H1 (cell line): ENCODE data around the gene VIPR2.

Experiments
- BACH1 ChIP-seq: IDR thresholded peaks from 2 replicates; pipeline ENCODE4 v1.6.1; 2012; ENCODE audit warnings: low read length, improper control_type of control experiment
- CREB1 ChIP-seq: IDR thresholded peaks from 2 replicates; pipeline ENCODE4 v1.6.1; 2012; ENCODE audit warnings: inconsistent platforms
- PHF8 ChIP-seq: fragments of 200-600 bp; sonication (generic); conservative IDR thresholded peaks from 2 replicates; pipeline ENCODE4 v1.7.1; 2012; ENCODE audit warnings: low read depth, mild to moderate bottlenecking, inconsistent platforms, low read length, moderate library complexity
- POLR2A ChIP-seq, 2 experiments: IDR thresholded peaks; 1 replicate in 1 of 2; 2 replicates in 1 of 2; pipeline ENCODE4 v1.6.1; 2011; ENCODE audit warnings: low read depth in 2 of 2, low read length in 2 of 2, mild to moderate bottlenecking in 2 of 2; ENCODE audit errors: control extremely low read depth in 1 of 2
- SIN3A ChIP-seq, 2 experiments: IDR thresholded peaks in 1 of 2; conservative IDR thresholded peaks in 1 of 2; 2 replicates each; pipeline ENCODE4 v1.6.1; 2011 to 2012; ENCODE audit warnings: low read length in 2 of 2, improper control_type of control experiment in 1 of 2, low read depth in 1 of 2, mild to moderate bottlenecking in 1 of 2
- SP1 ChIP-seq: IDR thresholded peaks from 2 replicates; pipeline ENCODE4 v1.6.1; 2011; ENCODE audit warnings: low read depth, low read length
- SP2 ChIP-seq: IDR thresholded peaks from 2 replicates; pipeline ENCODE4 v1.6.1; 2012; ENCODE audit warnings: mild to moderate bottlenecking, low read length, inconsistent platforms
- TAF1 ChIP-seq: IDR thresholded peaks from 2 replicates; pipeline ENCODE4 v1.6.1; 2011; ENCODE audit warnings: mild to moderate bottlenecking, low read depth, low read length
- TF ChIP-seq, protein P1 (sequence below), 3 experiments: IDR thresholded peaks; 1 replicate in 2 of 3; 2 replicates in 1 of 3; pipeline versions ENCODE4 v1.5.1 to v1.6.1; 2011; ENCODE audit warnings: low read length in 3 of 3, mild to moderate bottlenecking in 3 of 3, inconsistent platforms in 2 of 3, low read depth in 1 of 3, moderate library complexity in 1 of 3; ENCODE audit not compliant: insufficient read depth in 1 of 3; ENCODE audit errors: control extremely low read depth in 1 of 3

DNA sequence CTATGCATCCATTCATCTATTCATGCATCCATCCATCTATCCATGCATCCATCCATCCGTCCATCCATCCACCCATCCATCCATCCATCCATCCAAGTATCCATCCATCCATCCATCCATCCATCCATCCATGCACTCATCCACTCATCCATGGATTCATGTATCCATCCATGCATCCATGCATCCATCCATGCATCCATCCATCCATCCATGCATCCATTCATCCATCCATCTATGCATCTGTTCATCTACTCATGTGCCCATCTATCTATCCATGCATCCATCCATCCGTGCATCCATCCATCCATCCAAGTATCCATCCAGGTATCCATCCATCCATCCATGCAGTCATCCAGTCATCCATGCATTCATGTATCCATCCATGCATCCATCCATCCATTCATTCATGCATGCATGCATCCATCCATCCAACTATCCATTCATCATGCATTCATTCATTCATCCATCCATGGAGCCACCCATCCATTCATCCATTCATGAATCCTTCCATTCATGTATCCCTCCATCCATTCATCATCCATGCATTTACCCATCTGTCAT lies 156.3 kb downstream of the VIPR2 start:
- TF ChIP-seq TAF1 (no peak), SP2 (no peak), BACH1 (no peak), PHF8 (no peak), SP1 (no peak), POLR2A (IDR thresholded peaks at IDR 0.05; ENCODE audit: control extremely low read depth in 1 of 2, low read depth in 2 of 2, low read length in 2 of 2) (no peak), SIN3A (conservative IDR thresholded peaks at IDR 0.05 in 1 of 2, IDR thresholded peaks at IDR 0.05 in 1 of 2; ENCODE audit: low read depth in 1 of 2, low read length in 2 of 2) (no peak), CREB1 (no peak)
- TF ChIP-seq, protein P1, sequence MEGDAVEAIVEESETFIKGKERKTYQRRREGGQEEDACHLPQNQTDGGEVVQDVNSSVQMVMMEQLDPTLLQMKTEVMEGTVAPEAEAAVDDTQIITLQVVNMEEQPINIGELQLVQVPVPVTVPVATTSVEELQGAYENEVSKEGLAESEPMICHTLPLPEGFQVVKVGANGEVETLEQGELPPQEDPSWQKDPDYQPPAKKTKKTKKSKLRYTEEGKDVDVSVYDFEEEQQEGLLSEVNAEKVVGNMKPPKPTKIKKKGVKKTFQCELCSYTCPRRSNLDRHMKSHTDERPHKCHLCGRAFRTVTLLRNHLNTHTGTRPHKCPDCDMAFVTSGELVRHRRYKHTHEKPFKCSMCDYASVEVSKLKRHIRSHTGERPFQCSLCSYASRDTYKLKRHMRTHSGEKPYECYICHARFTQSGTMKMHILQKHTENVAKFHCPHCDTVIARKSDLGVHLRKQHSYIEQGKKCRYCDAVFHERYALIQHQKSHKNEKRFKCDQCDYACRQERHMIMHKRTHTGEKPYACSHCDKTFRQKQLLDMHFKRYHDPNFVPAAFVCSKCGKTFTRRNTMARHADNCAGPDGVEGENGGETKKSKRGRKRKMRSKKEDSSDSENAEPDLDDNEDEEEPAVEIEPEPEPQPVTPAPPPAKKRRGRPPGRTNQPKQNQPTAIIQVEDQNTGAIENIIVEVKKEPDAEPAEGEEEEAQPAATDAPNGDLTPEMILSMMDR (IDR thresholded peaks at IDR 0.05; ENCODE audit: control extremely low read depth in 1 of 3, insufficient read depth in 1 of 3, low read depth in 1 of 3, low read length in 3 of 3) = no peak
